Measurements from ENCODE around the gene LRRC75A. TPM values are rescaled to one million over a fixed set of nuclear protein-coding genes. Genes with fewer than 3 reads are reported as not detected.

The LRRC75A gene
- total and polyA plus RNA-seq, 2 donors (not counting 3 experiments of a cell fraction or from before 2014, with no cell fraction given): 3.7 to 6.1 TPM

GRCh38 chr17:16493531-16494046 is 1.6 kb upstream of the LRRC75A start:
- H4K20me1 ChIP-seq (replicated peaks; ENCODE audit: control insufficient read depth, extremely low read depth, insufficient read depth, low read length): no peaks in the 10 kb centered on the region
- peaks cover 7% of the 10 kb centered on the region for H3K4me1 ChIP-seq (ENCODE audit: control insufficient read depth, extremely low read depth, insufficient read depth, low read length)
- FAIRE-seq (no peak), DNase-seq (ENCODE audit: low read depth, low spot score) (no peak)
- H3K9ac ChIP-seq (replicated peaks; ENCODE audit: extremely low read depth, insufficient read depth, low read length): no peak overlapping the region
- BruUV-seq (replicated peaks): no TSS peak
- H3K27ac ChIP-seq (ENCODE audit: insufficient read depth, low read depth, low read length): no peak overlapping the region
- dilution Hi-C loops (cut with MboI; ENCODE audit: extremely low pct_ligation_motif_present, low sequenced_read_pairs): no loop called here
- no peak for TF ChIP-seq JUN (IDR thresholded peaks at IDR 0.05; ENCODE audit: borderline replicate concordance, insufficient read depth, insufficient read length, low read depth)
- no peak for TF ChIP-seq MAX (IDR thresholded peaks at IDR 0.05; ENCODE audit: insufficient read depth, insufficient read length)
- TF ChIP-seq CTCF (IDR thresholded peaks at IDR 0.05; ENCODE audit: extremely low read depth in 1 of 2, insufficient read depth in 1 of 2, low read depth in 1 of 2, low read length in 2 of 2): no peak
- no peak for TF ChIP-seq POLR2A (IDR thresholded peaks at IDR 0.05; ENCODE audit: low read depth, low read length)
- TF ChIP-seq EZH2 (IDR thresholded peaks at IDR 0.05; ENCODE audit: borderline replicate concordance, low read depth, low read length, severe bottlenecking): no peak
- TF ChIP-seq POLR2AphosphoS5 (IDR thresholded peaks at IDR 0.05; ENCODE audit: insufficient read depth, low read depth, low read length): no peak
- no peak for TF ChIP-seq MYC (IDR thresholded peaks at IDR 0.05; ENCODE audit: low read depth, low read length)
- no peak for TF ChIP-seq GATA2 (IDR thresholded peaks at IDR 0.05; ENCODE audit: insufficient read depth, insufficient read length, low read depth, low read length)
- TF ChIP-seq FOS (IDR thresholded peaks at IDR 0.05; ENCODE audit: borderline replicate concordance, insufficient read depth, low read length): no peak
- H3K4me3 ChIP-seq (replicated peaks in 1 of 3; ENCODE audit: insufficient read depth in 1 of 3, low read depth in 1 of 3, low read length in 3 of 3): no peak overlapping the region
- H3K79me2 ChIP-seq (ENCODE audit: control insufficient read depth, insufficient read depth, low read length): no peaks in the 10 kb centered on the region
- ChIA-PET CTCF (interaction anchor here (1.5 to 3.9 kb wide), 4 partner anchors 28 to 40 kb away, joined by 3 to 20 read pairs (median 12); no protein-coding TSS in a partner anchor), POLR2A (no interaction called here)
- intact Hi-C loops (cut with micrococcal nuclease): no loop called here
- H3K36me3 ChIP-seq (ENCODE audit: control insufficient read depth in 2 of 2, extremely low read depth in 1 of 2, insufficient read depth in 2 of 2, low read length in 2 of 2): no peaks in the 10 kb centered on the region
- H2AFZ ChIP-seq (ENCODE audit: low read depth, low read length): no peak overlapping the region
- no peak overlapping the region for H3K4me2 ChIP-seq (ENCODE audit: insufficient read depth, low read length)
- no peaks in the 10 kb centered on the region for H3K9me3 ChIP-seq (replicated peaks; ENCODE audit: control insufficient read depth, insufficient read depth, low read length)
- H3K9me1 ChIP-seq (replicated peaks; ENCODE audit: control insufficient read depth, extremely low read depth, insufficient read depth, low read length): no peaks in the 10 kb centered on the region
- peaks cover 26 to 37% of the 10 kb centered on the region in 2 experiments for H3K27me3 ChIP-seq (ENCODE audit: control insufficient read depth in 2 of 2, insufficient read depth in 2 of 2, low read length in 2 of 2)

All from endothelial cell of umbilical vein (primary cell).